Activated T-helper 9 cell treated with anti-CD3 and anti-CD28 coated beads, Interleukin-2, amount 50 U/mL, for 16 hours (primary cell): ENCODE measurements around the gene OR9I1.

Experiments used
- DNase-seq: peaks from one replicate; pipeline ENCODE4 v3.0.0-alpha.2; 2020; ENCODE audit warnings: low read depth

OR9I1 gene

GRCh38 chr11:58125469-58125868 is at the start of gene OR9I1:
TSS of gene OR9I1 (minus strand) at chr11:58125530. CDS start at chr11:58119444, 6,086 bp downstream.
- no peak for DNase-seq

- no peak for DNase-seq
These were observed 40.3 kb upstream of the OR9I1 start for GRCh38 chr11:58165504-58166106.

- no peak for DNase-seq
These were observed 39.7 kb upstream of the OR9I1 start for GRCh38 chr11:58164990-58165389.

GRCh38 chr11:58164389-58164788 is 39.1 kb upstream of the OR9I1 start:
- DNase-seq: no peak

- no peak for DNase-seq
These were observed 27.5 kb upstream of the OR9I1 start for GRCh38 chr11:58152781-58153180.

GRCh38 chr11:58142761-58143160 is 17.4 kb upstream of the OR9I1 start:
- DNase-seq: no peak

- no peak for DNase-seq
These were observed 9.8 kb upstream of the OR9I1 start for GRCh38 chr11:58135171-58135570.

GRCh38 chr11:58134151-58134550 is 8.8 kb upstream of the OR9I1 start:
- no peak for DNase-seq

GRCh38 chr11:58133309-58134076 is 8.2 kb upstream of the OR9I1 start:
- DNase-seq: no peak

- no peak for DNase-seq
These were observed 2.0 kb upstream of the OR9I1 start for GRCh38 chr11:58127350-58127749.

GRCh38 chr11:58121096-58121495 is 4.2 kb downstream of the OR9I1 start:
- no peak for DNase-seq

GRCh38 chr11:58097437-58097836 is 27.9 kb downstream of the OR9I1 start:
- DNase-seq: no peak

GRCh38 chr11:58086528-58086927 is 38.8 kb downstream of the OR9I1 start:
- DNase-seq: no peak

- no peak for DNase-seq
These were observed 49.5 kb downstream of the OR9I1 start for GRCh38 chr11:58075781-58076180.

- DNase-seq: no peak
These were observed 54.7 kb downstream of the OR9I1 start for GRCh38 chr11:58070585-58070984.

GRCh38 chr11:58068655-58069054 is 56.7 kb downstream of the OR9I1 start:
- no peak for DNase-seq

- no peak for DNase-seq
These were observed 57.6 kb downstream of the OR9I1 start for GRCh38 chr11:58067685-58068084.
